ENCODE data around the gene NOS1. TPM values are rescaled to one million over a fixed set of nuclear protein-coding genes. Genes with fewer than 3 reads are reported as not detected.
"Not testable (repeated sequence)": the region's sequence is repeated elsewhere in the genome, so short reads cannot be mapped to it uniquely, and the experiment has no call there.

Gene NOS1
- total RNA-seq, 2 experiments from 2014 or later = not detected

- H3K27me3 Mint-ChIP-seq; H3K27ac Mint-ChIP-seq; DNase-seq; H3K9me3 Mint-ChIP-seq; POLR2A ChIA-PET; H3K36me3 Mint-ChIP-seq (ENCODE audit: low read depth); H3K4me3 Mint-ChIP-seq; H3K4me1 Mint-ChIP-seq; CTCF ChIA-PET: not testable (repeated sequence)
Observed at GRCh38 chr12:117199956-117200744, 161.3 kb downstream of the NOS1 start.

- H3K27ac Mint-ChIP-seq; H3K4me3 Mint-ChIP-seq; H3K4me1 Mint-ChIP-seq; DNase-seq; POLR2A ChIA-PET; H3K9me3 Mint-ChIP-seq; H3K36me3 Mint-ChIP-seq (ENCODE audit: low read depth): not testable (repeated sequence)
- CTCF ChIA-PET = interaction anchor here (0.6 to 1.3 kb wide), 2 partner anchors 40 to 945 kb away, joined by 3 to 4 read pairs; no protein-coding TSS in a partner anchor
- peaks cover 19% of the 10 kb centered on the region for H3K27me3 Mint-ChIP-seq
Observed at GRCh38 chr12:117196334-117196733, 165.1 kb downstream of the NOS1 start.

GRCh38 chr12:117195027-117195426, 166.4 kb downstream of the NOS1 start:
- CTCF ChIA-PET = interaction anchor here (1.0 to 1.3 kb wide), 2 partner anchors 11 to 42 kb away, joined by 3 read pairs; no protein-coding TSS in a partner anchor
- DNase-seq; H3K9me3 Mint-ChIP-seq; POLR2A ChIA-PET; H3K27ac Mint-ChIP-seq; H3K36me3 Mint-ChIP-seq (ENCODE audit: low read depth); H3K4me3 Mint-ChIP-seq; H3K4me1 Mint-ChIP-seq: not testable (repeated sequence)
- H3K27me3 Mint-ChIP-seq = peaks cover 20% of the 10 kb centered on the region

- Mint-ChIP-seq H3K9me3 (peaks cover 7% of the 10 kb centered on the region), H3K27me3 (peaks cover 20% of the 10 kb centered on the region), H3K27ac (no peak overlapping the region), H3K4me1 (peaks cover 9% of the 10 kb centered on the region), H3K36me3 (ENCODE audit: low read depth) (peaks cover 3% of the 10 kb centered on the region), H3K4me3 (no peak overlapping the region)
- POLR2A ChIA-PET = no interaction called here
- DNase-seq = no peak
- CTCF ChIA-PET = no interaction called here
Observed at GRCh38 chr12:117193903-117194302, 167.5 kb downstream of the NOS1 start.

DNA sequence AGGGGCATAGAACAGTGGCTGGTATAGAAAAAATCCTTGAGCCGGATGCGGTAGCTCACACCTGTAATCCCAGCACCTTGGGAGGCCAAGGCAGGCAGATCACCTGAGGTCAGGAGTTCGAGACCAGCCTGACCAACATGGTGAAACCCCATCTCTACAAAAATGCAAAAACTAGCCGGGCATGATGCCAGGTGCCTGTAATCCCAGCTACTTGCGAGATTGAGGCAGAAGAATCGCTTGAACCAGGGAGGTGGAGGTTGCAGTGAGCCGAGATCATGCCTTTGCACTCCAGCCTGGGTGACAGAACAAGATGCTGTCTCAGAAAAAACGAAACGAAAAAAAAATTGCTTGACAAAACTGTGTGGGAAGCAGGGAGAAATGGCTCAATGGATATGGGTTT, 168.8 kb downstream of the NOS1 start:
- CTCF ChIA-PET; H3K4me3 Mint-ChIP-seq; DNase-seq; H3K36me3 Mint-ChIP-seq (ENCODE audit: low read depth); POLR2A ChIA-PET; H3K9me3 Mint-ChIP-seq; H3K27ac Mint-ChIP-seq: not testable (repeated sequence)
- H3K27me3 Mint-ChIP-seq = peaks cover 19% of the 10 kb centered on the region
- peaks cover 17% of the 10 kb centered on the region for H3K4me1 Mint-ChIP-seq

DNA sequence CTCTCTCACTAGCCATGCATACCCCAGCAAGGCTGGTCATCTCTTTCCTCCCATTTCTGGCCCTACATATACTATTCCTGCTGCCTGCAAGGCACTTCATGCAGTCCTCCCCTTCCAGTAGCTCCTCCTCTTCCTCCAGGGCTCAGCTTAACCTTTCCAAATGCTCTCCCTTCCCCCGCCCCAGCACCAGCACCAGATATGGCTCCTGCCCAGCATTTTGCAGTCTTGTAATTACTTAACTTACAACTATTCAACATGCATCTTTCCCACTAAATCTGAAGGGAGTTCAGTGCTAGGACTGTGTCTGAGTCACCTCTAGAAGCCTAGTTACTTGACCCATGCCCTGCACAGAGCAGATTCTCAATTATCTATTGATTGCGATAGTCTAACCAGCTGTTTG, 169.4 kb downstream of the NOS1 start:
- H3K27me3 Mint-ChIP-seq = peaks cover 16% of the 10 kb centered on the region
- CTCF ChIA-PET = no interaction called here
- peaks cover 20% of the 10 kb centered on the region for H3K4me1 Mint-ChIP-seq
- no peak overlapping the region for H3K4me3 Mint-ChIP-seq
- no peak overlapping the region for H3K27ac Mint-ChIP-seq
- peaks cover 7% of the 10 kb centered on the region for H3K9me3 Mint-ChIP-seq
- no peak for DNase-seq
- peaks cover 11% of the 10 kb centered on the region for H3K36me3 Mint-ChIP-seq (ENCODE audit: low read depth)
- POLR2A ChIA-PET = no interaction called here

DNA sequence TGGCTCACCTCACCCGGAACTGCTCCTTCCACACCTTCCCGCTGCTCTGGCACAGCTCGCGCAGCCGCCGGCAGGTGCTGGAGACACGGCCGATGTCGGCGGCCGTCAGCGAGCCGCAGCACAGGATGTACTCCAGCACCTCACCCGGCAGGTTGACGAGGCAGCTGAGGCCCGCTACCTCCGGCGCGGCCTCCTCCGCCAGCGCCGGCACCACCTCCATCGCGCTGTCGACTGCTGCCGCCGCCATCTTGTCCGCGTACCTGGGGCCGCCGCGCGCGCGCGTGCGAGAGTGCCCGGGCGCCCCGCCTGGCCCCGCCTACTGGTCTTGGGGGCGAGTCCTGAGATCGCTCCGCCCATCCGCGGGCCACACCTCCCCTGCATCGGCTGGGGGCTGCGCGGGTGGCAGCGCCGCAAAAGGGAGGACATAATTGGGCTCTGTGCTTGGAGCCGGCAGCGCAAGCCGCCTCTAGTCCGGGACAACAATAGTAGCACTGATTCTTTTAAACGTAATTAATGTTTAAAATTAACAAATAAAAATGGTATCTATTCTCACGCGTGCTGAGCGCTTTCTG, 171.1 kb downstream of the NOS1 start, which contains the start of gene FBXO21:
Gene FBXO21, minus strand, starts transcription at position 261 of the 572 bp plus-strand sequence. Its CDS starts 14 bp downstream, at position 247.
- H3K4me1 Mint-ChIP-seq = peaks cover 20% of the 10 kb centered on the region
- CTCF ChIA-PET = no interaction called here
- peaks cover 16% of the 10 kb centered on the region for H3K27me3 Mint-ChIP-seq
- POLR2A ChIA-PET = no interaction called here
- H3K27ac Mint-ChIP-seq = peak within 1 kb of the TSS; percentile 95
- peaks cover 7% of the 10 kb centered on the region for H3K9me3 Mint-ChIP-seq
- DNase-seq = peak; percentile 91
- H3K36me3 Mint-ChIP-seq (ENCODE audit: low read depth) = peaks cover 23% of the 10 kb centered on the region
- H3K4me3 Mint-ChIP-seq = peak within 1 kb of the TSS; percentile 90

GRCh38 chr12:117189725-117190209, 171.7 kb downstream of the NOS1 start:
- ChIA-PET POLR2A (no interaction called here), CTCF (no interaction called here)

GRCh38 chr12:117188961-117189724, 172.3 kb downstream of the NOS1 start:
- no peak for DNase-seq
- Mint-ChIP-seq H3K4me3 (peak overlapping the region; percentile 90), H3K27me3 (peaks cover 16% of the 10 kb centered on the region), H3K36me3 (ENCODE audit: low read depth) (peaks cover 32% of the 10 kb centered on the region), H3K27ac (peak overlapping the region; percentile 95), H3K9me3 (peaks cover 7% of the 10 kb centered on the region), H3K4me1 (peaks cover 20% of the 10 kb centered on the region)
- ChIA-PET POLR2A (no interaction called here), CTCF (interaction anchor here (0.8 kb wide), 1 partner anchor 92 kb away, joined by 3 read pairs; no protein-coding TSS in a partner anchor)

More at GRCh38 chr12:117189725-117190209, 171.7 kb downstream of the NOS1 start:
- peaks cover 7% of the 10 kb centered on the region for H3K9me3 Mint-ChIP-seq
- H3K4me3 Mint-ChIP-seq = peak overlapping the region; percentile 90
- peaks cover 28% of the 10 kb centered on the region for H3K36me3 Mint-ChIP-seq (ENCODE audit: low read depth)
- H3K27me3 Mint-ChIP-seq = peaks cover 16% of the 10 kb centered on the region
- H3K27ac Mint-ChIP-seq = peak overlapping the region; percentile 95
- H3K4me1 Mint-ChIP-seq = peaks cover 20% of the 10 kb centered on the region
- peak; percentile 33 for DNase-seq

DNA sequence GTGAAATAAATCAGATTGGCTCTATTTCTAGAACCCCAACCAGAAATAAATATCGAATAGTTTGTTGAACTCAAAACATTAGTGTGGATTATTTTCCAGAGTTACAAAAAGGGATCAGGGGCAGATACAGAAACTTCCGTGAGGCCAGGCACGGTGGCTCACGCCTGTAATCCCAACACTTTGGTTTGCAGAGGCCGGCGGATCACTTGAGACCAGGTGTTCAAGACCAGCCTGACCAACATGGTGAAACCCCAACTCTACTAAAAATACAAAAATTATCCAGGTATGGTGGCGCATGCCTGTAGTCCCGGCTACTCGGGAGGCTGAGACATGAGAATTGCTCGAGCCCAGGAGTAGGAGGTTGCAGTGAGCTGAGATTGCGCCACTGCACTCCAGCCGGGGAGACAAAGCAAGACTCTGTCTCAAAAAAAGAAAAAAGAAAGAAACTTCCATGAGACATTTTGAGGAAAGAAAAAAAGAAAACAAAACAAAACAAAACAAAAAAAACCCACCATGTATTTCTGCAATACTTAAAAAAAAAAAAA, 173.2 kb downstream of the NOS1 start:
- no peak for DNase-seq
- Mint-ChIP-seq H3K36me3 (ENCODE audit: low read depth) (peaks cover 37% of the 10 kb centered on the region), H3K27me3 (peaks cover 11% of the 10 kb centered on the region), H3K27ac (no peak overlapping the region), H3K4me1 (peaks cover 20% of the 10 kb centered on the region), H3K4me3 (peak overlapping the region; percentile 90), H3K9me3 (no peaks in the 10 kb centered on the region)
- CTCF ChIA-PET = no interaction called here
- POLR2A ChIA-PET = no interaction called here

DNA sequence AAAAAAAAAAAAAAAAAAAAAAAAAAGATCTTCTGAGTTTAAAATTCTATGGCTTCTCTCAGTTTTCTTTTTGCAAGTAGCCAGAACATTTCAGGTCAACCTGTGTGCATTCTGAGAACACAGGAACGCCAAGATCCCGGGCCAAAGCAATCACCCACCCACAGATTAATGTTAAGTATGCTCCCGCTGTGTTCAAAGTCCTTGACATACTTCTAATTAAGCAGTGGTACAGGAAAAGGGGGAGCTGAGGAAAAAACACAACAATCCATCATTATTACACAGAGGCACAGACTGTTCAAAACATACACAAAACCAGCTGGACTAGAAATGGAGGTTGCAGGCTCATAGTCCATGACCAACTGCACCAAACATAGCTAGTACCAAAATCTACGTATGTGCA, 174.0 kb downstream of the NOS1 start:
- no peaks in the 10 kb centered on the region for H3K9me3 Mint-ChIP-seq
- no peak overlapping the region for H3K27ac Mint-ChIP-seq
- no peak for DNase-seq
- no peak overlapping the region for H3K4me3 Mint-ChIP-seq
- ChIA-PET CTCF (no interaction called here), POLR2A (no interaction called here)
- H3K27me3 Mint-ChIP-seq = peaks cover 9% of the 10 kb centered on the region
- H3K36me3 Mint-ChIP-seq (ENCODE audit: low read depth) = peaks cover 44% of the 10 kb centered on the region
- peaks cover 20% of the 10 kb centered on the region for H3K4me1 Mint-ChIP-seq

DNA sequence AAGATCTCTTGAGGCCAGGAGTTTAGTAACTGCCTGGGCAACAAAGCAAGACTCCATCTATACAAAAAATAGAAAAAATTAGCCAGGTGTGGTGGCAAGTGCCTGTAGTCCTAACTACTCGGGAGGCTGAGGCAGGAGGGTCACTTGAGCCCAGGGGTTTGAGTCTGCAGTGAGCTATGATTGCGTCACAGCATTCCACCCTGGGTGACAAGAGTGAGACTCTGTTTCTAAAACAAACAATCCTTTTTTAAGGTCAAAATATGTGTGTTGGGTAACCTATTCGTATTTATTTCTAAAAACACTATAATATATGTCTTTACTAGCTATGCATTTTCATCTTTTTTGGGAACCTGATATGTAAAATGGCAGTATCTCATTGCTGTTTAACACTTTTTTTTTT, 178.6 kb downstream of the NOS1 start:
- no peak overlapping the region for H3K4me3 Mint-ChIP-seq
- peaks cover 4% of the 10 kb centered on the region for H3K9me3 Mint-ChIP-seq
- no peak for DNase-seq
- H3K36me3 Mint-ChIP-seq (ENCODE audit: low read depth) = peaks cover 75% of the 10 kb centered on the region
- no peaks in the 10 kb centered on the region for H3K27me3 Mint-ChIP-seq
- CTCF ChIA-PET = interaction anchor here (0.7 kb wide), 2 partner anchors 38 to 597 kb away, joined by 3 read pairs; no protein-coding TSS in a partner anchor
- peaks cover 4% of the 10 kb centered on the region for H3K4me1 Mint-ChIP-seq
- POLR2A ChIA-PET = no interaction called here
- no peak overlapping the region for H3K27ac Mint-ChIP-seq

- H3K9me3 Mint-ChIP-seq, POLR2A ChIA-PET, H3K4me3 Mint-ChIP-seq, H3K4me1 Mint-ChIP-seq, DNase-seq, H3K27ac Mint-ChIP-seq, H3K27me3 Mint-ChIP-seq, CTCF ChIA-PET: not testable (repeated sequence)
- peaks cover 74% of the 10 kb centered on the region for H3K36me3 Mint-ChIP-seq (ENCODE audit: low read depth)
Observed at GRCh38 chr12:117181468-117181843, 180.0 kb downstream of the NOS1 start.
